Measurements from ENCODE around the gene LACTB. TPM values are rescaled to one million over a fixed set of nuclear protein-coding genes. Genes with fewer than 3 reads are reported as not detected.

LACTB gene
- total and polyA plus RNA-seq, 2 of the 13 experiments (the other 11 are each of a cell fraction or from before 2014, with no cell fraction given), result 14.8 to 23.0 TPM

GRCh38 chr15:63107895-63108546 is 13.6 kb upstream of the LACTB start (continued):
- TF ChIP-seq ZBTB38 (CRISPR knock-in tag; IDR thresholded peaks at IDR 0.05) (no peak), ZNF614 (CRISPR knock-in tag; IDR thresholded peaks at IDR 0.05; ENCODE audit: borderline replicate concordance) (peak; percentile 67; the same call in 1 of the 2 replicates), ZNF350 (CRISPR knock-in tag; IDR thresholded peaks at IDR 0.05; ENCODE audit: borderline replicate concordance, low read depth) (peak; percentile 62; the same call in 1 of the 2 replicates), ISX (CRISPR knock-in tag; conservative IDR thresholded peaks at IDR 0.05) (no peak), ZNF180 (CRISPR knock-in tag; IDR thresholded peaks at IDR 0.05; ENCODE audit: borderline replicate concordance, low read depth) (no peak), CTCF (CRISPR knock-in tag; IDR thresholded peaks at IDR 0.05) (no peak), SETDB1 (CRISPR knock-in tag; IDR thresholded peaks at IDR 0.05; ENCODE audit: borderline replicate concordance) (no peak), GABPB1 (CRISPR knock-in tag; IDR thresholded peaks at IDR 0.05) (0 out of 2 replicates have a peak, but pooled peaks have one; percentile 28), ZGPAT (CRISPR knock-in tag; IDR thresholded peaks at IDR 0.05) (peak; percentile 91), TOPORS (CRISPR knock-in tag; IDR thresholded peaks at IDR 0.05) (peak; percentile 39; the same call in 1 of the 2 replicates), TFE3 (CRISPR knock-in tag; IDR thresholded peaks at IDR 0.05) (peak; percentile 69), TFAP4 (IDR thresholded peaks at IDR 0.05; ENCODE audit: borderline replicate concordance, low read depth) (peak; percentile 67; the same call in 1 of the 2 replicates), PPARG (CRISPR knock-in tag; conservative IDR thresholded peaks at IDR 0.05) (peak; percentile 63; the same call in 1 of the 2 replicates), ZNF660 (CRISPR knock-in tag; IDR thresholded peaks at IDR 0.05; ENCODE audit: borderline replicate concordance, low read depth) (no peak), RARG (CRISPR knock-in tag; IDR thresholded peaks at IDR 0.05; ENCODE audit: low read depth) (no peak), POLR2AphosphoS2 (IDR thresholded peaks at IDR 0.05; ENCODE audit: low read depth, low read length) (no peak), STAG1 (CRISPR knock-in tag; IDR thresholded peaks at IDR 0.05) (peak; percentile 20), ZNF691 (CRISPR knock-in tag; IDR thresholded peaks at IDR 0.05; ENCODE audit: borderline replicate concordance, low read depth) (peak; percentile 30; the same call in 1 of the 2 replicates), ZNF296 (CRISPR knock-in tag; conservative IDR thresholded peaks at IDR 0.05) (no peak), ZNF644 (CRISPR knock-in tag; IDR thresholded peaks at IDR 0.05; ENCODE audit: low read depth) (peak; percentile 64), SNAPC2 (CRISPR knock-in tag; IDR thresholded peaks at IDR 0.05) (peak; percentile 78; the same call in 1 of the 2 replicates), RARA (CRISPR knock-in tag; IDR thresholded peaks at IDR 0.05) (peak; percentile 90), FOXJ3 (CRISPR knock-in tag; IDR thresholded peaks at IDR 0.05; ENCODE audit: borderline replicate concordance) (peak; percentile 54; the same call in 1 of the 2 replicates), FOSL2 (CRISPR knock-in tag; IDR thresholded peaks at IDR 0.05) (peak; percentile 94), THAP11 (CRISPR knock-in tag; IDR thresholded peaks at IDR 0.05) (peak; percentile 59)

Measured in HepG2 (cell line).